Activated T-cell treated with anti-CD3 and anti-CD28 coated beads for 24 hours (primary cell): ENCODE results near the gene TCF23.
"Not testable (repeated sequence)": the region's sequence is repeated elsewhere in the genome, so short reads cannot be mapped to it uniquely, and the experiment has no call there.

Experiments
- DNase-seq: peaks from one replicate; pipeline ENCODE4 v3.0.0-alpha.2; 2020; ENCODE audit warnings: low read depth

The TCF23 gene

DNA sequence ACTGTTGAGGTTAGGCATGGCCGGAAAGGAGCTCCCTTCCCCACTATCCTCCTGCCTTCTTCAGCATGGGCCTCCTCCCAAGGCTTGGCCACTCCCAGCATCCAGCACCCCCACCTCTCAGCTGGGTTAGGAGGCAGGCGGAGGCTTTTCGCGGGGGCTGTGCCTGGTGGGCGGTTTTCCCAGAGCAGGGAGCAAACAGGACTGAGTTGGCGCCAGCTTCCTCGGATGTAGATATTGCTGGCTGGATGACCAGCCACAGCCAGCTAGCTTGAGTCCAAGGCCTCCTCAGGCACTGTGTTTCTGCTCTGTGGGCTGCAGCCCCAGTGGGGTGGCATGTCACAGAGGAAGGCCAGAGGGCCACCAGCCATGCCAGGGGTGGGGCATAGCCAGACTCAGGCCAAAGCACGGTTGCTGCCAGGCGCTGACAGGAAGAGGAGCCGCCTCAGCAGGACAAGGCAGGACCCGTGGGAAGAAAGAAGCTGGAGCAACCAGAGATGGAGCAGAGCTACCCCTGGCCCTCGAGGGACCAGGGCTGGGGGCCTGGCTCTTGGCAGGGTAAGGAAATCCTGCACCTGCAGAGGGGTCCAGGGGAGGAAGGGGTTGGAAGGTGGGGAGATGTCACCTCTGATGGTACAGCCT lies at the start of gene TCF23:
Gene TCF23, plus strand, starts transcription at position 204 of the 639 bp plus-strand sequence. Its CDS starts 130 bp downstream, at position 334.
- DNase-seq = no peak

DNA sequence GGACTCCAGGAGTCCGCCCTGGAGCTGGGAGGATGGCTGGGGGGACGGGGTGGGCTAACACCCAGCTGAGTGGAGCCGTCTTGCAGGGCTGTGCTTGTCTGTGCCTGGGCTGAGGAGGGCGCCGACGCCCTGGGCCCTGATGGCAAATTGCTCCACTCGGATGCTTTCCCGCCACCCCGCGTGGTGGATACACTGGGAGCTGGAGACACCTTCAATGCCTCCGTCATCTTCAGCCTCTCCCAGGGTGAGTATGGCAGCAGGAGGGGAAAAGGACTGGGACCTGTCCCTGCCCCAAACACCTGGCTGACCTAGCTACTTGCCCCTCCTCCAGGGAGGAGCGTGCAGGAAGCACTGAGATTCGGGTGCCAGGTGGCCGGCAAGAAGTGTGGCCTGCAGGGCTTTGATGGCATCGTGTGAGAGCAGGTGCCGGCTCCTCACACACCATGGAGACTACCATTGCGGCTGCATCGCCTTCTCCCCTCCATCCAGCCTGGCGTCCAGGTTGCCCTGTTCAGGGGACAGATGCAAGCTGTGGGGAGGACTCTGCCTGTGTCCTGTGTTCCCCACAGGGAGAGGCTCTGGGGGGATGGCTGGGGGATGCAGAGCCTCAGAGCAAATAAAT lies 49.4 kb upstream of the TCF23 start:
- no peak for DNase-seq

GRCh38 chr2:27100036-27100435 lies 48.8 kb upstream of the TCF23 start:
- no peak for DNase-seq

- DNase-seq = no peak
These were observed 46.5 kb upstream of the TCF23 start for GRCh38 chr2:27102329-27102728.

DNA sequence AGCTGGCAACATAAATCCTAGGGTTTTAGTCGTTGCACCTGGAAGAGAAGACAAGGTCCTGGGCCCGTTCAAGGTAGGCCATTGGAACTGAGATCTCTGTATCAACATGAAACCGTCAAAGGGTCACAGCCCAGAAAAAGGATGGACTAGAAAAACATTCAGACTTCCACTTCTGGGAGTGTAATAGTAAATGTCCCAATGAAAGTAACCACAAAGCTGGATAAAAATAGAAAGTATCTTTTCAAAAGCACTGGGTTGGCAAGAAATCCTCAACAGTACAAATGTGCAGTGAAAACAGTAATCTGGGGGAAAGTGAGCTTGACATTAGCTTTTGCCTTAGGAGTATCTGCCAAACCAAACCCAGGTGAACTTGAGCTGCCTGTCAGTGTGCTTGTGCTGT lies 42.8 kb upstream of the TCF23 start:
- no peak for DNase-seq

DNA sequence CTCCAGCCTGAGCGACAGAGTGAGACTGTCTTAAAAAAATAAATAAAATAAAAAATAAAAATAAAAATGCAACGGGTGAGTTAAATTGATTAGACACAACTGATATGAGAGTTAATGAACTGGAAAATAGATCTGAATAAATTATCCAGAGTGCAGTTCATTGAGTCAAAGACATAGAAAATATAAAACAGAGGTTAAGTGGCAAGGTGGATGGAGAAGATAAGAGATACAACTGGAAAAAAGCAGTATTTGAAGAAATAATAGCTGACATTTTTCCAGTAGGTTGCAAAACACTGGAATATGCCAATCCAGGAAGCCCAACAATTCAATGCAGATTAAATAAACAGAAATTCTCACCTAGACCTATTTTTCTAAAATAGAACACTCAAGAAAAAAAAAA lies 40.6 kb upstream of the TCF23 start:
- DNase-seq = no peak

GRCh38 chr2:27109083-27109482 lies 39.7 kb upstream of the TCF23 start:
- no peak for DNase-seq

GRCh38 chr2:27110603-27111352 lies 38.0 kb upstream of the TCF23 start:
- not testable (repeated sequence) for DNase-seq

GRCh38 chr2:27111392-27112078 lies 37.3 kb upstream of the TCF23 start:
- not testable (repeated sequence) for DNase-seq

DNA sequence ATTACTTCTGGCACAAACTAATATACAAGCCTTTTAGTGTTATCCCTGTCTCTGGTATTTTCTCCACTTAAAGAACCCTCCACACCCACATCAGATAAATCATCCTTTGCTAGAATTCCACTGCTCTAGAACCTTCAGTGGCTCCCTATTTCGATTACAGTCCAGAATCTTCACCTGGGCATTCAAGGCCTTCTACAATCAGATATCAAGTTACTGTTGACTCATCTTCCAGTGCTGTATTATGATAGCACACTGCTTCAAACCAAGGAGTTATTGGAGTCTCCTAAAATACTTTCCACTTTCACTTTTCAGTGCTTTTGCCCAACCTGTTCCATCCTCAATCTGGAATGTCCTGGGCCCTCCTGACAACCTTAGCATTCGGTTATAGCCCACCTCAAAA lies 33.3 kb upstream of the TCF23 start:
- DNase-seq = no peak

- no peak for DNase-seq
These were observed 30.7 kb upstream of the TCF23 start for GRCh38 chr2:27117995-27118524.

DNA sequence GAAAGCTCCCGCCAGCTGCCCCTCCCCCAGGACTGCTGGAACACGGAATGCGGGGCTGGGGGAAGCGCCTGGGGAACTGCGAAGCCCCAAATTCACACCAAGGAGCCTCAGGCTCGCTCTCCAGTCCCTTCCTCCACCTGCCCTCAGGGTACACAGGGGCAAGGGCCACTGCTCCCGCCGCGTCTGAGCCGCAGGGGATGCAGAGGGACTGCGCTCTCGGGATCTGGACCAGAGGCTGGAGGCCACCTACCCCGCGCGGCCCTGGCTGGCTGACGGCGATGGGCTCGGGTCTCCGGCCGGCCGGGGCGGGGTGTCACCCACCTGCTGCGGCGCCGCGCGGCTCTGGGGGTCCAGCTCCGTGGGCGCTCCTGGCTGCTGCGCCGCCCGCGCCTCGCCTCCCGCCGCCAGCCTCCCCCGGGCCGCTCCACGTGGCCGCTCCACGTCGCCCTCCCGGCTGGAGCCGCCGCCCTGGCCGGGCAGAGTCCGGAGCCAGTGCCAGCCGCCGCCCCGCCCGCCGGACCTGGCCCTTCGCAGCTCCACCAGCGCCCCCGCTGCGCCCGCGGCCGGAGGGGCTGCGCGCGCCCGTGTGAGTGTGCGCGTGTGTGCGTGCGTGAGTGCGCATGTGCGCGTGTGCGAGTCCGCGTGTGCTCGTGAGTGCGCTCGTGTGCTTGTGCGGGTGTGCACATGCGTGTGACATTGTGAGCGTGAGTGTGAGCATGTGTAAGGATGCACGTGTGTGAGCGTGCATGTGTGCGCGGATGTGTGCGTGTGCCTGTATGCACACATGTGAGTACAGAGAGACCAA lies 30.1 kb upstream of the TCF23 start, which contains the start of gene CGREF1:
Gene CGREF1, minus strand, starts transcription at position 604 of the 805 bp plus-strand sequence. CDS start 14,762 bp downstream, outside the sequence.
- DNase-seq = no peak

DNA sequence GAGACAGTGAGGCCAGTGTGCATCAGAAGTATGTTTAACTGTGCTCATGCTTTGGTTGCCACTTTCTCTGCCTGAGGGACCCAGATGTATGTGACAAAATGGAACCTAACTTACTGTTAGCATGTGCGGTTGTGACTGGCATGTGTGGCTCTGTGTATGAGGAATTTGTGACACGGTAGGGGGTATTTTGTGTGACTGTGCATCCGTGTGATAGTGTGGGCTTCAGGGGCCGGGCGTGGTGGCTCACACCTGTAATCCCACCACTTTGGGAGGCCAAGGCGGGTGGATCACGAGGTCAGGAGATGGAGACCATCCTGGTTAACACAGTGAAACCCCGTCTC lies 29.5 kb upstream of the TCF23 start:
- not testable (repeated sequence) for DNase-seq

DNA sequence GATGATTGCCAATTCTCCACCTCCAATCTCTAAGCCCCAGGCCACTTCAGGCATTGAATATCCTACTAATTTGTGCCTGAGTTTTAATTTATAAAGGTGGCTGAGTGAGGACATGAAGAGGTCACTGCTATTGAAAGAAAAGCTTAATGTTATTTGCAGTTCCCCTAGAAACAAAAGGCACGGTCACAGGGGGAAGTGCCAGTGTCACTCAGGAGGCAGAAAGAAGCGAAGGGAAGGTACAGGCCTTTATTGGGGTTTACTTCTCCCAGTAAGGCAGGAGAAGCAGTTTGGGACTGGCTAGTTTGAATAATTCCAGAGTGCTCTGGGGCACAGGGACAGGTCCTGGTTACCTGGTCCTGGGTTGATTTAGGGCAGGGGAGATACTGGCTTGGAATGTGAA lies 26.9 kb upstream of the TCF23 start:
- no peak for DNase-seq

DNA sequence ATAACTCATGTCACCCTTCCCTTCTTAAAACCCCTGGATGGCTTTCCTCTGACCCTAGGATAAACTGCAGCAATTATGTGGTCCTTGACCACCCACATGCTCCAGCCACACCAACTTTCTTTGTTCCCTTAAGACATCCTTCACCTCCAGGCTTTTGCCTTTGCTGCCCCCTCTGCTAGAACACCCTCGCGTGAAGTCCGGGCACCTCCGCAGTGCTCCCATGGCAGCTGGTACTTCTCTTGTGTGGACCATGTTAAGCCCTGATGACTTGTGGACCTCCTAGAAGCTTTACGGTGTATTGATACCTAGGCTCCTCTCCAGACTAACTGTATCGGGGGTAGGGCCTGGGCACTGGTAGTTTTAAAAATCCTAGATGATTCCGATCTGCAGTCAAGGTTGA lies 26.0 kb upstream of the TCF23 start:
- DNase-seq = no peak

GRCh38 chr2:27123302-27124150 lies 25.3 kb upstream of the TCF23 start, which contains the start of gene ABHD1:
Gene ABHD1 (plus strand): TSS chr2:27123815. CDS start chr2:27123949, 134 bp downstream.
- peak; percentile 43 for DNase-seq

DNA sequence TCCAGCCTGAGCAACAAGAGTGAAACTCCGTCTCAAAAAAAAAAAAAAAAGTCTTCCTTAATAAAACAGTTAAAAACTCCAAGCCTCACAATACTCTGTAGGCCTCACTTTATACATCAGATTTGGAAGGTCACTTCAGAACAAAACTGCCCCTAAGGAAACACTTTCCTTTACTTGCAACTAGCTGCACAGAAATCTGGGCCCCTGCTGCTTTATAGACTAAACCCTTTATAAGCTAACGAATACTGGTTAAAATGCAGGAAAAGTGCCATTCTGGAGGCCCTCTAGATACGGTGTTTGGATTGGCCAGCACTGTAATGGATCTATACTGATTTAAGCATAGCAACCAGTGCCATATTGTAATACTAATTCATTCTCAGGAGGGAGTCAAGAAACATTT lies 23.7 kb upstream of the TCF23 start:
- DNase-seq = no peak

GRCh38 chr2:27126252-27126710 lies 22.5 kb upstream of the TCF23 start:
- no peak for DNase-seq

GRCh38 chr2:27127883-27128667 lies 20.7 kb upstream of the TCF23 start:
- no peak for DNase-seq
